A549 (cell line): ENCODE data around the gene KCNJ10.

Experiments
- CEBPB ChIP-seq, 2 experiments: fragments of >200 bp in 1 of 2; sonication (Bioruptor Twin) in 1 of 2; formaldehyde crosslinking in 1 of 2; IDR thresholded peaks; 2 replicates each; pipeline ENCODE4 v1.6.1; 2012 to 2016
- CHD2 ChIP-seq: fragments of 150-350 bp; IDR thresholded peaks from 2 replicates; pipeline ENCODE4 v1.6.1; 2014; ENCODE audit warnings: low read length; ENCODE audit not compliant: partially characterized antibody
- ELK1 ChIP-seq: fragments of 150-350 bp; IDR thresholded peaks from 2 replicates; pipeline ENCODE4 v1.6.1; 2014; ENCODE audit warnings: low read depth, mild to moderate bottlenecking, low read length
- ESRRA ChIP-seq: fragments of 150-350 bp; IDR thresholded peaks from 2 replicates; pipeline ENCODE4 v1.6.1; 2014; ENCODE audit warnings: mild to moderate bottlenecking, low read length, borderline replicate concordance
- FOSB ChIP-seq: fragments of 250-450 bp; sonication (Bioruptor Pico); IDR thresholded peaks from 2 replicates; pipeline ENCODE4 v1.5.0; 2020; ENCODE audit warnings: mild to moderate bottlenecking, moderate library complexity
- JUNB ChIP-seq: fragments of >200 bp; sonication (Bioruptor Twin); formaldehyde crosslinking; IDR thresholded peaks from 2 replicates; pipeline ENCODE4 v1.6.1; 2016
- POLR2A ChIP-seq: IDR thresholded peaks from 2 replicates; pipeline ENCODE4 v1.6.1; 2012; ENCODE audit warnings: mild to moderate bottlenecking, low read length
- POLR2AphosphoS2 ChIP-seq: conservative IDR thresholded peaks from 2 replicates; pipeline ENCODE4 v1.6.1; 2012; ENCODE audit warnings: low read length, improper control_type of control experiment, inconsistent platforms
- RAD21 ChIP-seq, 2 experiments: fragments of >200 bp in 1 of 2; sonication (Bioruptor Twin) in 1 of 2; formaldehyde crosslinking in 1 of 2; IDR thresholded peaks in 1 of 2; conservative IDR thresholded peaks in 1 of 2; 2 replicates in 1 of 2; 3 replicates in 1 of 2; pipeline ENCODE4 v1.6.1; 2012 to 2018; ENCODE audit warnings: inconsistent platforms in 1 of 2
- RCOR1 ChIP-seq: fragments of 150-350 bp; IDR thresholded peaks from 2 replicates; pipeline ENCODE4 v1.6.1; 2014; ENCODE audit warnings: antibody characterized with exemption, low read length, low read depth
- SREBF2 ChIP-seq: fragments of 450-650 bp; IDR thresholded peaks from 2 replicates; pipeline ENCODE4 v1.6.1; 2014; ENCODE audit warnings: mild to moderate bottlenecking, moderate library complexity
- TF ChIP-seq, protein P1 (sequence below): fragments of >200 bp; sonication (Bioruptor Twin); formaldehyde crosslinking; IDR thresholded peaks from 3 replicates; pipeline ENCODE4 v1.5.1; 2016

DNA sequence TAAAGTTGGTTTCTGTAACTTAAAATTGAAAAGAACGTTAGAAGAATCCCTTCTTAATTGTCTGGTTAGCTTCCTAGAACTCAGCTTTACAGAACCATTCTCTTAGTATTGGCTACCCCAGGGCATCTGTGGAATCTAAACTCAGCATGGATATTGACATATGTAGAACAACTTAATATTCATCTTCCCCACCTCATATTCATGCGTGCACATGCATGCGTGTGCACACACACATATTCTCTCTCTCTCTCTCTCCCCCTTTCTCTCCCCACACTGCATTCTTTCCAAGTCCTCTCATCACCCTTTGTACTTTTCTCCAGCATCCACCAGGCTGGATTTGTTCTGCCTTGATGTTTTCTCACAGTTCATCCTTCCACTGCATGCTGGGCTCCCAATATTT lies 51.6 kb downstream of the KCNJ10 start:
- TF ChIP-seq POLR2A (no peak), POLR2AphosphoS2 (no peak), RAD21 (conservative IDR thresholded peaks at IDR 0.05 in 1 of 2, IDR thresholded peaks at IDR 0.05 in 1 of 2) (no peak), RCOR1 (no peak), SREBF2 (no peak), ESRRA (no peak), CEBPB (IDR thresholded peaks at IDR 0.05) (no peak), FOSB (CRISPR knock-in tag) (no peak), JUNB (no peak), ELK1 (no peak), CHD2 (no peak)
- TF ChIP-seq, protein P1, sequence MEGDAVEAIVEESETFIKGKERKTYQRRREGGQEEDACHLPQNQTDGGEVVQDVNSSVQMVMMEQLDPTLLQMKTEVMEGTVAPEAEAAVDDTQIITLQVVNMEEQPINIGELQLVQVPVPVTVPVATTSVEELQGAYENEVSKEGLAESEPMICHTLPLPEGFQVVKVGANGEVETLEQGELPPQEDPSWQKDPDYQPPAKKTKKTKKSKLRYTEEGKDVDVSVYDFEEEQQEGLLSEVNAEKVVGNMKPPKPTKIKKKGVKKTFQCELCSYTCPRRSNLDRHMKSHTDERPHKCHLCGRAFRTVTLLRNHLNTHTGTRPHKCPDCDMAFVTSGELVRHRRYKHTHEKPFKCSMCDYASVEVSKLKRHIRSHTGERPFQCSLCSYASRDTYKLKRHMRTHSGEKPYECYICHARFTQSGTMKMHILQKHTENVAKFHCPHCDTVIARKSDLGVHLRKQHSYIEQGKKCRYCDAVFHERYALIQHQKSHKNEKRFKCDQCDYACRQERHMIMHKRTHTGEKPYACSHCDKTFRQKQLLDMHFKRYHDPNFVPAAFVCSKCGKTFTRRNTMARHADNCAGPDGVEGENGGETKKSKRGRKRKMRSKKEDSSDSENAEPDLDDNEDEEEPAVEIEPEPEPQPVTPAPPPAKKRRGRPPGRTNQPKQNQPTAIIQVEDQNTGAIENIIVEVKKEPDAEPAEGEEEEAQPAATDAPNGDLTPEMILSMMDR, result no peak
